Renal cortex interstitium (tissue), 15 donors: ENCODE data around the gene OR6K3. TPM values are rescaled to one million over a fixed set of nuclear protein-coding genes. Genes with fewer than 3 reads are reported as not detected.
"Not testable (repeated sequence)": the region's sequence is repeated elsewhere in the genome, so short reads cannot be mapped to it uniquely, and the experiment has no call there.

Experiments used
- DNase-seq, 11 donors: peaks; one replicate each; pipeline ENCODE4 v3.0.0-alpha.2; 2013; ENCODE audit warnings: low read depth in 9 of 11, low spot score in 4 of 11; ENCODE audit errors: extremely low read depth in 1 of 11
- long read RNA-seq, 16 experiments: transcript quantifications; one replicate each; lab custom pipeline, GENCODE V29; 2026
- polyA plus RNA-seq, 3 donors: library from polyadenylated mRNA; unstranded; fragments of 120-200 nt; gene quantifications; one replicate each; pipeline ENCODE4 v1.2.1, GENCODE V29; 2013; ENCODE audit not compliant: insufficient read length in 3 of 3

The OR6K3 gene, protein sequence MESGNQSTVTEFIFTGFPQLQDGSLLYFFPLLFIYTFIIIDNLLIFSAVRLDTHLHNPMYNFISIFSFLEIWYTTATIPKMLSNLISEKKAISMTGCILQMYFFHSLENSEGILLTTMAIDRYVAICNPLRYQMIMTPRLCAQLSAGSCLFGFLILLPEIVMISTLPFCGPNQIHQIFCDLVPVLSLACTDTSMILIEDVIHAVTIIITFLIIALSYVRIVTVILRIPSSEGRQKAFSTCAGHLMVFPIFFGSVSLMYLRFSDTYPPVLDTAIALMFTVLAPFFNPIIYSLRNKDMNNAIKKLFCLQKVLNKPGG
- under 1 TPM in 2 of 3 donors, not detected in 1; 0.06 to 0.08 TPM for polyA plus RNA-seq
- long read RNA-seq, donor 1, result 0 reads
- long read RNA-seq, donor 2, result 0 reads
- long read RNA-seq, donor 3, result 0 reads
- long read RNA-seq, donor 4, result 0 reads
- long read RNA-seq, donor 5, result 0 reads
- long read RNA-seq, donor 6, result 0 reads
- long read RNA-seq, donor 7, result 0 reads
- long read RNA-seq, donor 8, result 0 reads
- long read RNA-seq, donor 9, result 0 reads
- long read RNA-seq, donor 10, result 0 reads
- long read RNA-seq, donor 11, result 0 reads
- long read RNA-seq, donor 12, result 0 reads
- long read RNA-seq, donor 13, result 0 reads
- long read RNA-seq, donor 14, result 0 reads
- long read RNA-seq, donor 15, result 0 reads
- long read RNA-seq, donor 16, result 0 reads

DNA sequence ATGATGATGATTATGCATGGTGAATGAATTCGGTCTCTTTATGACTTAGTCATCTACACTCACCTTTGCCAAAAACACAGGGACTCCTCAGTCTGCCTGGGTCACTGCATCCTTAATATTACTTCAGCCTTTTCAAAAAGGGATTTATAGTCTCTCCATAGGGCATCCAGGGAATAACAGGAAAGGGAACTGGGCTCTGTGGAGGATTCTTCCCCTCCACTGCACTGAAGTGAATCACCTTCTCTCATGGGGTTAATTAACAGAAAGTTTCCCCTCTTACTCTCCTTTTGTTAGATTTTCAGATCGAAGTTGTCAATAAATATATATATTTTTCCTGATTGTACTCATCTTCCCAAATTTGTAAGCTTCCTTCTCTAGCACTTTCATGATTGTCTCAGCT lies at the start of gene OR6K3:
Gene OR6K3 (minus strand): TSS at position 101 of the 400 bp plus-strand sequence. CDS start 2,605 bp downstream, outside the sequence.
- no peak for DNase-seq

DNA sequence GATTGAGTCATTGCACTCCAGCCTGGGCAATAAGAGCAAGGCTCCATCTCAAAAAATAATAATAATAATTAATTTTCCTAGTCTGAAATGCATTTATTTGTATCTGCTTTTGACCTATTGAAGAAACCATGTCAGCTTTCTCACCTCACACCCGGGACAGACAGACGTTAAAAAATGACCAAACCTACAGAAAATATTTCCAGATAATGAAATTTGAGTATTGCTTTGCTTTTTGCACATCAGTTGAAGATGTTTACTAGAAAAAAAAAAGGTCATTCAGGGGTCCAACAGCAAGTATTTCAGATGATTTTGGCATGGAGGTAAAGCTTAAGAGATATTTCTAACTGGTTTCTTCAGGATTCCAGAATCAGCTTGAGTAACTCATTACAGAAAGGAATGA lies 33.9 kb upstream of the OR6K3 start, which contains the start of gene OR6K6:
Gene OR6K6 (plus strand): TSS at position 301 of the 400 bp plus-strand sequence. CDS start 168 bp downstream, outside the sequence.
- no peak for DNase-seq

DNA sequence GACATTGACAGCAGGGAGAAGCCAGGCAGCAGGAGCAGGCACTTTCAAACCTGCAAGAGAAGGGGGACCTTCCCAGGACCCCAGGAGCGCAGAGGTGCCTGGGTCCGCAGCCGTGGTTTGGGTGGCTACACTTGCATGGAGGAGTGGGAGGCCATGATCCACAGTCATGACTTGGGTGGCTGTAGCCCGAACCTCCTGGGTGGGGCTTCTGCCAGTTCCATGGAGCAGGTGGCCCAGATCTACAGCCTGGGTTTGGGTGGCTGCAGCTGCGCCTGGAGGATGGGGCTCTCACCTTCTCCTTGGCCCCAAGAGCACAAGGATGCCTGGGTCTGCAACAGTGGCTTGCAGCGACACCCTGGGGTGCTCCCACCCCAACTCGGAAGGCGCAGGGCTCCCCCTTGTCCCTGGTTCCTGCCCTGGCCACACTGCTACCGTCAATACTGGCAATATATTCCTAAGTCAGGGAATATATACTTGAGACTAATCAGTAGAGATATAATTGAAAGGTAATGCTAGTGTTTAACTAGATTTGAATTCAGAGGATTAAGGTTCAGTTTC lies 31.7 kb upstream of the OR6K3 start:
- DNase-seq, result no peak

DNA sequence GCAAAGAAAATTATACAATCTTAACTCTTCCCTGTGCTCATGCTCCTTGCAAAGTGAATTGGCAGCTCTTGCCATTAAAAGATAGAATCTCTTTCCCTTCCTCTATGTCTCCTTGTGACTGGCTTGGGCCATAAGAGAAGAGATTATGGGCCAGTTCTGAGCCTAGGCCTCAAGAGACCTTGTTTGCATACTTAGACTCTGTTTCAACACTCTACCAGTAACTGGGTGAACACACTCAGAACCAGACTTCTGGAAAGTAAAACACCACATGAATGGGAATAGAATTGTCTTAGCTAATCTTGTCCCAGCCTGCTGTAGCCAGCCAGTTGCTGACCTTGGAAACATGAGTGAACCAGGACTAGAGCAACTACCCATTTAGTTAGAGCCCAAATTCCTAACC lies 15.3 kb upstream of the OR6K3 start:
- DNase-seq, result no peak

DNA sequence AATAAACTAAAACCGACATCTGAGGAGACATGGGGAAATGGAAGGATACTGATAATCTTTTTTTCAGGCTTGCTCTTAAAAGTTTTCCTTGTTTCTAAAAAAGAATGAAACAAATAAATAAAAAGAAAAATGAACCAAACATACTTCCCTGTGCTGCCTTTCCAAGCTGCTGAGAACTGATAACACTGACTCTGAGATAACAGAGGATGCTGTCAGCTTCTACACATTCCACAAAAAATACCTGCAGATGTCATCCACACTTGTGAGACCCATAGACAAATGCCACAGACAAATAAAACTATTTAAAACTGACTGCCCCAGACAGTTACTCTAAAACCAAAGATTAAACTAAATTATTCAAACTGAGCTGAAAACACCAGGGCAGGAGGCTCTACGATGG lies 12.0 kb upstream of the OR6K3 start:
- DNase-seq, result no peak

DNA sequence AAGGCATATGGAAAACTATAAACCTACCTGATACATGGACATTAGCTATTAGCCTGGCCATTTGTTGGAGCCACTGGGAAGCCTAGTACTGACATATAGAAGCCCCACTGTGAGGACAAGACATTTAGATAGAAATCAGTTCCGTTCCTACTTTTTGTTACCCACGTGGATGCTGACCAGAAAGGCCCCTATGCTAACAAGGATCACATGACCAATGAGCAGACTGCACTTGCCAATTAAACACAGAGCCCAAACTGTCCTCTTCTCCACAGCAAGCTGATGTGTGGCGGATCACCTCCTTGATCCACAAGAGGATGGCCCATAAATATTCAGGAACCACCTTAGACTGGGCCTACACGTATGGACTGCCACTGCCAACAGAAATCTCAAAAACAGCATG lies 11.2 kb upstream of the OR6K3 start:
- DNase-seq, result no peak

DNA sequence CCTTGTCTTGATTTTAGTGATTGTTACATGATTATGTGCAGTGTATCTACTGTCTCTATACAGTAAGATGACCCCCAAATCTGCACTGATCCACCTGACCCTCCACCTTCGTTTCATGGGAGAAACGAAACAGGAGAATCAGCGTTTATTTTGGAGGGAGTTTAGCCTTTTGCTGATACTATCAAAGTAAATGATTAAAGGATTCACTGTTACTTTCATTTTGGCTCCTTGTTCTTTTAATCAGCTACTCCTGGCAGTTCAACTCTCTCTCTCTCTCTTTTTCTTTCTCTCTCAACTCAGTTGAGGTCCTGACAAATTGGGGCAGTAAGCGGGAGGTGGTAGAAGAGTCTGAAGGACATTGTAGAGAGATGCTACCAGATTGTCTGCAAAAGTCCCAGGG lies 9.9 kb upstream of the OR6K3 start:
- DNase-seq, result no peak

DNA sequence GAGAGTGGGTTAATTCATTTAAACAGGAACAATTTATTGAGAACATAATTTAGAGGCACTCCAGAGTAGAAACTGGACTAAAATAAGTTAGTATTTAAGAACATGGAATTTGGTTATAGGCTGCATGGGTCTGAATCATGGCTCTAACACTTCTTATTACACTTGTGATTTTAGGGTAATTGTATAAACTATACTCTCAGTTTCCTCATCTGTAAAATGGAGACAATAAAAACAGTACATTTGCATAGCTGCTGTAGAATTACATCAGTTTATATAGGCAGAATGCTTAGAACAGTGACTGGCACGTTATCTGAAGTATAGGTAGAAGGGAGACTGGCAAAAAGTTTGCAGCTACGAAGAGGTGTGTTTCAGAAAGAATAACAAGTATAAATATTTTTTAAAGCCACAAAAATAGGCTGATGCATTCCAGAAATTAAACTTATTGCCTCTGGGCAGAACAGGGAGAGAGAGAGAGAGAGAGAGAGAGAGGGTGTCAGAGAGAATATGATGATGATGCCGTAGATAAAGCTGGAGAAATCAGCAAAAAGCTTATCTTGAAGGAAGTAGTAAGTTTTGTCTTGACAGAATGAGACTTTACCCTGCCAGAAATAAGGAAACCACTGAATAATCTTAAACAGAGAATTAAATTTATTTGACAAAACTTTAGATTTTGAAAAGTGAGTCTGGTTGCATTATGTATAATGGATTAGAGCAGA lies 8.1 kb upstream of the OR6K3 start:
- DNase-seq, result no peak

DNA sequence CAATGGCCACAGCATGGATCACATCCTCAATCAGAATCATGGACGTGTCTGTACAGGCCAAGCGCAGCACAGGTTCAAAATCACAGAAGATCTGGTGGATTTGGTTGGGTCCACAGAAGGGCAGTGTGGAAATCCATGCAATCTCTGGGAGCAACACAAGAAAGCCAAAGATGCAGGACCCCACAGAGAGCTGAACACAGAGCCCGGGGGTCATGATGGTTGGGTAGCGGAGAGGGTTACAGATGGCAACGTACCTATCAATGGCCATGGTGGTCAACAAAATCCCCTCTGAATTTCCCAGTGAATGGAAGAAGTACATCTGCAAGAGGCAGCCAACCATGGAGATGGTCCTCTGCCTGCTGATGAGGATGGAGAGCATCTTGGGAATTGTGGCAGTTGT lies 3.9 kb upstream of the OR6K3 start:
- no peak for DNase-seq

DNA sequence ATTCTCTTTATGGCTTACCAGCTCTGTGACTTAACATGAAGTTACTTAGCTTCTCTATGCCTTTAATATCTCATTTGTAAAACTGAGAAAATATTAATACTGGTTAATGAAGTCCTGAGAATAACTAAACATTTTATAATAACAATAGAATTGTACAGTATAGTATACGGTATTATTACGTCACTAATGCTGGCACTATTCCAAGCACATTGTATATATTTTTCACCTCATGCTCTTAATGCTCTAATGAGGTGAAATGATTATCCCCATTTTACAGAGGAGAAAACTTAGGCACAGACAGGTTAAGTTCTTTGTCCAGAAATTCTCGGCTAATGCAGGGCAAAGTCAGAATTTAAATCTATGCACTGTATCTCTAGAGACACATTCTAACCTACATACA lies 856 bp downstream of the OR6K3 start:
- DNase-seq, result no peak

DNA sequence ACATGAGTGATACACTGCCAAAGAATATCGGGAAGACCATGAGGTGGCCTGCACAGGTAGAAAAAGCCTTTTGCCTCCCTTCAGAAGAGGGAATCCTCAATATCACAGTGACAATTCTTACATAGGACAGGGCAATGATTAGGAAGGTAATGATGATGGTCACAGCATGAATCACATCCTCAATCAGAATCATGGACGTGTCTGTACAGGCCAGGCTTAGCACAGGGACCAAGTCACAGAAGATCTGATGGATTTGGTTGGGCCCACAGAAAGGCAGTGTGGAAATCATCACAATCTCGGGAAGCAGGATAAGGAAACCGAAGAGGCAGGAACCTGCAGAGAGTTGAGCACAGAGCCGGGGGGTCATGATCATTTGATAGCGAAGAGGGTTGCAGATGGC lies 3.2 kb downstream of the OR6K3 start:
- DNase-seq, result no peak

DNA sequence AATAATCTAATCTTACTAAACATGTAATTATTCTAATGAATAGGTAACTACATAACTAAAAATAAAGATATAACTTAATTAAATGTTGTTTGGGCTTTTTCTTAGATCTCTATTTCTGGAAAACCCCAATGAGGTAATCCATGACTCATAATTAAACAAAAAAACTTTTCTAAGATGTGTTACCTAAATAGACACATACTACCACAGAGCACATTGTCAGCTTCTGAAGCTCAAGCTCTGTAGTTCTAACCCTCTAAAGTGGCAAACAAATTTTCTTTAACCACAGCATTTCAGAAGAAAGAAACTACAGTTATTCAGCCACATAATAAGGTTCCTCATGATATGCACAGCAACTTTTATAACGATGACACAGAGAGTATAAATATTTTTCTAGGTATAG lies 4.2 kb downstream of the OR6K3 start:
- DNase-seq, result no peak

DNA sequence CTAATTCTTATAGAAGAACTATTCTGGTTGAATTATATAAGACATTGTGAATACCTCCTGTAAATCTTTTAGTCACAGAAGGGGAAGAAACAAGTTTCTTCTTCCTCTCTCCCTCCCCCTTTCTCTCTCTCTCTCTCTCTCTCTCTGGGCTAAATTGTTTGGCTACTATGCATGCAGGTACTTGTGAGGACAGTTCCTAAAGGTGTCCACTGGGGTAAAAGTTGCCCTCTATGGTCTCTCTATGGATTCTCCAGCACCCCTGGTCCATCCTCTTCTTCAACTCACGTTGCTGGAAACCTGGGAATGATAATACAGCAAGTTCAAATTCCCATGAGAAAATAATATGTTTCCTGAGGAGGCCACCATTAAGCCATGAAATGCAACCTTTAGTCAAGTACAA lies 5.8 kb downstream of the OR6K3 start:
- no peak for DNase-seq

DNA sequence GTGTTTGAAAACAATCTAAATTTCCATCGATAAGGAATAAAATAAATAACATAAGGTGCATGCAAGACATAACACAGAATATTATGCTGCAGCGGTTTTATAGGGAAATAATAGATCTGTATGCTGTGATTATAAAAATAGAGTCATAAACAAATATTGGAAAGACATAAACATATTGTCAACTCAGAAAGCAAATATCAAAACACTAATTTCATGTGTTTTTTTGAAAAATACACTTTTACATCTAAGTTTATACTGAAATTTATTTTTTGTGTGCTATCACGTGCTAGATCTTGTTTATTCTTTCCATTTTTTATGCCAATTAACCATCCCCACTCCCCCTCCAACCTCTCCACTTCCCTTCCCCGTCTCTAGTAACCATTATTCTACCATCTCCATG lies 9.4 kb downstream of the OR6K3 start:
- DNase-seq, result no peak

DNA sequence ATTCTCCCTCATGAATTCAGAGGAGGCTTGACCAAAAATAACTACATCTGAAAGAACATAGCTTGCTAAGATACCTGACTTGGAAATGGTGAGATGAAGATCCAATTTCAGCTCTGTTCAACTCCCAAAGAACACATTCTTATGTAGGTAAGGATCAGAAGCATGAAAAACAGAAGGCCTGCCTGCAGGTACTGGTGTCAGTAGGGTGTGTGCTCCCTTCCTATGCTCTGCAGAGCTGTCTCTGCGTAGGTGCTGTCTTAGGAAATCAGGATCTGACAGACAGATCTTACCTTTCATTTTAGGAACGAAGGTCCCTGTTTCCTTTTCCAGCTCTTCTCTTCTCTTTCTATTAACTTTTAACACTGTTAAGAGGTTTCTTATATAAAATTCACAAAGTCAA lies 14.4 kb downstream of the OR6K3 start:
- no peak for DNase-seq

DNA sequence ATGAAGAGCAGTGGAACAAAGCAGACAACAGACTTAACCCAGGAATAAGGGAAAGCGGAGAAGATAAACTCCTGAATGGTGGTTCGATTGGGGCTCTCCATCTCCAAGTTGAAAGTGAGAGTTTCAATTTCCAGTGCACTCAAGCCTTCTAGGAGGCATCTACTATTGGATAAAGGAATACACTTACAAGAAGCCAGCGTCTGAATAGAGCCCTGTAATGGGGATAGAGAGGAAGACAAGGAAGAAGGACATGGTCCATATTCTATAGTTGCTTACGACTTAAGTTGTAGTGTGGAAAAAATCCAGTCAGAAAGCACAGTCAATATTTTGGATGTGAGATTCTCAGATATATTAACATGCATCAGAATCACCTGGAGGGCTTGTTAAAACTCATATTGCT lies 20.0 kb downstream of the OR6K3 start, which contains the start of gene OR6K2:
Gene OR6K2 (minus strand): TSS at position 101 of the 400 bp plus-strand sequence. CDS start 0 bp downstream, at position 101.
- DNase-seq, result no peak

DNA sequence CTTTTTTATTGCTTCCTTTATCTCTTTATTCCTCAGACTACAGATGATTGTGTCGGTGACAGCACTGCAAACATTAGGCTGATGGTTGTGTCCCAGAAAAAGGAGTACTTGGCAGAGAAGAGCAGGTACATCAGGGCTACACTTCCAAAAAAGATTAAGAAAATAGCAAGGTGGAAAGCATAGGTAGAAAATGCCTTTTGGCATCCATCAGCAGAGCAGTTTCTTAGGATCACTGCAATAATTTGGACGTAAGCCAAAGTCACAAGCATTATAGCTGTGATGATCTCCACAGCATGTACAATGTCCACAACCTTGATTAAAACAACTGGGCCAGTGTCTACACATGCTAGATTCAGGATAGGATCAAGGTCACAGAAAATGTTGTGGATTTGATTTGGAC lies 25.9 kb downstream of the OR6K3 start:
- DNase-seq, result no peak

DNA sequence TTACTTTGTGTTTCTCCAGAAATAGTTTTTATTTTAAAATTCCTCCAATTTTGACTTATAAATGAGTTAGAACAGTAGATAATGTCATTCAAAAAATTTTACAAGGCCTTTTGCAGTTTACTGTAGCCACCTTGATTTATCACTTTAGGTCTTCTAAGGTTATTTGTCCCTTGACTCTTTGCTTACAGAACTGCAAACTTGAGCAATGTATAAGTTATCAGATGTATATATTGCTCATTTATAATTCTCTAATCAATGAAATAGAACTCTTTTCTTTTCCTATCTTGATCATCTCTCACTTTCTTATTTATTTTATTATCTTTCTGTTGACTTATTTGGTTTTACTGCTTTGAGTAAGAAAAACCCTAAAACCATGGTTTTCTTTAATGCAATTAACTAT lies 28.2 kb downstream of the OR6K3 start:
- DNase-seq, result no peak

DNA sequence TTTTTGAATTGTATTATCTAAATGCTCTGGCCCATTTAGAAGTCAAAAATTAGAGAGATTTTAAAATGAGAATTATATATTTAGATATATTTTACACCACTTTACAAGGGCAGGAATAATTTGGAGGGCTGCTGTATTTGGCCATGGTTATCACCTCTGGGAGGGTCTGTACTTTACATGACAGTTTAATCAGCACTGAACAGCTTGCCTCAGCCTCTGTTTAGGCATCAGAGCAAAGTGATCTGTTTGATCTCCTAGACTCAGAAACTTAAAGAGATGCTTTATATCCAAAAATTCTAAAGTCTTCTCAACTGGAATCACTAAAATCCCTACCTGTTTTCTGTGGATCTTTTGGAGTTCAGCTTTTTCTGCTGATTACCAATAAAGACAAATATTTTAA lies 28.6 kb downstream of the OR6K3 start:
- DNase-seq, result no peak

DNA sequence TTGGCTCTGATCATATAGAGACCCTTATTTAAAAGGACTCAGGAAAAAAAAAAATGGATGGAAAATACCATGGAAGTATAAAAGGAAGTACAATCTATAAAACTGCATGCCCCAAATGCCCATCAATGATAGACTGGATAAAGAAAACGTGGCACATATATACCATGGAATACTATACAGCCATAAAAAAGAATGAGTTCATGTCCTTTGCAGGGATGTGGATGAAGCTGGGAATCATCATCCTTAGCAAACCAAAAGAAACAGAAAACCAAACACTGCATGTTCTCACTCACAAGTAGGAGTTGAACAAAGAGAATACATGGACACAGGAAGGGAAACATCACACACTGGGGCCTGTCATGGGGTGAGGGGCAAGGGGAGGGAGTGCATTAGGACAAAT lies 29.4 kb downstream of the OR6K3 start:
- not testable (repeated sequence) for DNase-seq
